SK-N-MC (cell line): Measurements from ENCODE around the gene TSPAN15.
"Not testable (repeated sequence)": the region's sequence is repeated elsewhere in the genome, so short reads cannot be mapped to it uniquely, and the experiment has no call there.

Experiments
- DNase-seq: peaks from one replicate; pipeline ENCODE4 v3.0.0-alpha.2; 2011; ENCODE audit warnings: low read depth, low spot score
- H3K27ac ChIP-seq: fragments of 200-600 bp; sonication (generic); 2 replicates; pipeline ENCODE4 v1.5.1; 2016; ENCODE audit warnings: mixed run types
- H3K36me3 ChIP-seq: fragments of 200-600 bp; sonication (generic); 2 replicates; pipeline ENCODE4 v1.6.1; 2017; ENCODE audit warnings: antibody characterized with exemption, low read length, mixed read lengths; ENCODE audit not compliant: insufficient read depth
- H3K4me3 ChIP-seq: fragments of 200-600 bp; sonication (generic); 2 replicates; pipeline ENCODE4 v1.5.1; 2016
- H3K9ac ChIP-seq: fragments of 200-600 bp; sonication (generic); 2 replicates; pipeline ENCODE4 v1.8.0; 2017; ENCODE audit warnings: mixed run types, mixed read lengths; ENCODE audit not compliant: insufficient read length
- H3K9me3 ChIP-seq: fragments of 200-600 bp; sonication (generic); 2 replicates; pipeline ENCODE4 v1.6.1; 2017; ENCODE audit warnings: low read depth, mild to moderate bottlenecking, antibody characterized with exemption, low read length, moderate library complexity, mixed read lengths
- EZH2 ChIP-seq: fragments of 200-600 bp; sonication (generic); IDR thresholded peaks from one replicate; pipeline ENCODE4 v1.6.1; 2017; ENCODE audit warnings: antibody characterized with exemption
- FOXP2 ChIP-seq: optimal IDR thresholded peaks from 2 replicates; pipeline ENCODE3; 2011; ENCODE audit warnings: mild to moderate bottlenecking, moderate library complexity; ENCODE audit not compliant: insufficient read depth; ENCODE audit errors: extremely low read length, control extremely low read depth
- POLR2AphosphoS5 ChIP-seq: IDR thresholded peaks from 2 replicates; pipeline ENCODE4 v1.6.1; 2012; ENCODE audit warnings: mild to moderate bottlenecking, low read depth, low read length, borderline replicate concordance

Gene TSPAN15

DNA sequence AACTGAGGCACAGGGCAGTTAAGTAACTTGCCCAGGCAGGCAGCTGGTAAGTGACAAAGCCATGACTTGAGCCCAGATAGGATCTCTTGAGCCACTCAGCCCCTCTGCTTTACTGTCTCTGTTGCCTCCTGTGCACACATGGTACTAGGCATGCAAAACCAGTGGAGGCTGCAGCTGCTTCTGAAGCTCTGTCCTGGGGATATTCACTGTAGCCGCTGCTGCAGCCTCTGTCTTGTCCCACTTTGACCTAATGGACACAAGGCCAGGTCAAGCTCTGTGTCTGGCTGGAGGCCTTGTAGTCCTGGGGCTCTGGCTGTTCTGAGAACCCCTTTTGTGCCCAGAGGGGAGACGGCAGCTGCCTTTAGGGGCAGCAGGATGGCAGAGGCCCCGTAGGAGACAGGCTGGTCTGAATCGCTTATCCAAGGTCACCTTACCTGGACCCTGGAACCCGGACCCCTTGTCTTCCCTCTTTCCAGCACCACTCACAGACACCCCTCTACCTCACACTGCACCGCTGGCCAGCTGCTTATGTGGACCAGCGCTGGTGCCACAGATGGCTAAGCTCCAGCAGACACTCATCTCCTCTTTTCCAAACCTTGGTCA is 57.6 kb downstream of the TSPAN15 start:
- no peak overlapping the region for H3K27ac ChIP-seq
- H3K4me3 ChIP-seq = no peak overlapping the region
- TF ChIP-seq EZH2 = no peak
- TF ChIP-seq POLR2AphosphoS5 = no peak
- TF ChIP-seq FOXP2 = no peak
- H3K9me3 ChIP-seq = no peaks in the 10 kb centered on the region
- H3K36me3 ChIP-seq = no peaks in the 10 kb centered on the region
- DNase-seq = no peak
- H3K9ac ChIP-seq = no peak overlapping the region

GRCh38 chr10:69512901-69513300 is 61.6 kb downstream of the TSPAN15 start:
- no peak for DNase-seq
- no peaks in the 10 kb centered on the region for H3K36me3 ChIP-seq
- H3K4me3 ChIP-seq = no peak overlapping the region
- H3K9ac ChIP-seq = no peak overlapping the region
- H3K27ac ChIP-seq = no peak overlapping the region
- TF ChIP-seq FOXP2 = no peak
- TF ChIP-seq EZH2 = no peak
- no peak for TF ChIP-seq POLR2AphosphoS5
- H3K9me3 ChIP-seq = no peaks in the 10 kb centered on the region

GRCh38 chr10:69513617-69514016 is 62.4 kb downstream of the TSPAN15 start:
- no peak for TF ChIP-seq POLR2AphosphoS5
- no peak for TF ChIP-seq FOXP2
- TF ChIP-seq EZH2 = no peak
- H3K36me3 ChIP-seq = no peaks in the 10 kb centered on the region
- no peak overlapping the region for H3K9ac ChIP-seq
- H3K27ac ChIP-seq = no peak overlapping the region
- DNase-seq = no peak
- no peak overlapping the region for H3K4me3 ChIP-seq
- H3K9me3 ChIP-seq = no peaks in the 10 kb centered on the region

- Histone ChIP-seq H3K9me3 (no peaks in the 10 kb centered on the region), H3K36me3 (no peaks in the 10 kb centered on the region), H3K9ac (no peak overlapping the region), H3K27ac (no peak overlapping the region), H3K4me3 (no peak overlapping the region)
- no peak for DNase-seq
- TF ChIP-seq POLR2AphosphoS5 = no peak
- TF ChIP-seq EZH2 = no peak
- no peak for TF ChIP-seq FOXP2
Observed at GRCh38 chr10:69515699-69516259, 64.5 kb downstream of the TSPAN15 start.

GRCh38 chr10:69516316-69516715 is 65.1 kb downstream of the TSPAN15 start:
- TF ChIP-seq POLR2AphosphoS5 = no peak
- TF ChIP-seq FOXP2 = no peak
- no peak for TF ChIP-seq EZH2
- no peaks in the 10 kb centered on the region for H3K9me3 ChIP-seq
- no peak overlapping the region for H3K9ac ChIP-seq
- H3K27ac ChIP-seq = no peak overlapping the region
- DNase-seq = no peak
- H3K4me3 ChIP-seq = no peak overlapping the region
- H3K36me3 ChIP-seq = no peaks in the 10 kb centered on the region

DNA sequence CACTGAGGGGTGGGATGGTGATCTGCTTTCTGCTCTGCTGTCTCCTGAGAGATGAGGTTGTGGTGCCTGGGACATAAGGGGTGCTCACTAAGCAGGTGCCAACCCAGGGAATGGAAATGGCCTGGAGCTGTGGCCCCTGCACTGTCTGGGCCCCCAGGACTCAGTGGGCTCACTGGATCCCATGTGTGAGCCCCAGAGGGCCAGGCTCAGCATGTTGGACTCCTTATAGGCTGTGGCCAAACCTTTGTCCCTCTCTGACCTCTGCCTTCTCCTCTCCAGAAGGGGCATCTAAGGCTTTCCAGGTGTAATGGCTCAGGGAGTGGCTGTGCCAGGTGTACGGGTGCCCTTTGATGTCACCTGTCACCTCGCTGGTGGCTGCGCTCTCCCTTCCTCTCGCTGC is 65.5 kb downstream of the TSPAN15 start:
- no peak for TF ChIP-seq POLR2AphosphoS5
- no peak for TF ChIP-seq EZH2
- TF ChIP-seq FOXP2 = no peak
- no peak overlapping the region for H3K9ac ChIP-seq
- no peaks in the 10 kb centered on the region for H3K9me3 ChIP-seq
- no peaks in the 10 kb centered on the region for H3K36me3 ChIP-seq
- DNase-seq = no peak
- no peak overlapping the region for H3K4me3 ChIP-seq
- no peak overlapping the region for H3K27ac ChIP-seq

- no peak overlapping the region for H3K4me3 ChIP-seq
- no peak for DNase-seq
- TF ChIP-seq POLR2AphosphoS5 (no peak), EZH2 (no peak), FOXP2 (no peak)
Observed at GRCh38 chr10:69517271-69517848, 66.1 kb downstream of the TSPAN15 start.

DNA sequence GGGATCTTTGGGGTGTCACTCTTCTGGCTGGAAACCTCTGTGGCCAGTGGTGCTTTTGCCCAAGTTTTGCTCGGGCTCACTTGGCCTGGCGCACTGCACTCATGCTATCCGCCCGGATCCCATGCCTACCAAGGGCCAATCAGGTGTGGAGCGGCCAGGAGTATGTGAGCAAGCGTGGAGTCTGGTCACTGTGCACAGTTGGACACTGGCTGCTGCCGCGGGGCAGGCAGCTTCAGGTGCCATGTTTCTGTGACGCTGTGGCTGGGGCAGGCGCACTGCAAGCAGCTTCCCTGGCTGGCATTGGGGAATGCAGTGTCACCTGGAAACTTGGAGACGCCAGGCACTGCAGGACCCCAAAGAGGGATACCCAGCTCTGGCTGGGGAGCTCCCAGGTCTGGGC is 76.7 kb downstream of the TSPAN15 start:
- DNase-seq = no peak
- Histone ChIP-seq H3K4me3 (no peak overlapping the region), H3K36me3 (no peaks in the 10 kb centered on the region), H3K9ac (no peak overlapping the region), H3K9me3 (no peaks in the 10 kb centered on the region), H3K27ac (no peak overlapping the region)
- TF ChIP-seq FOXP2 (no peak), POLR2AphosphoS5 (no peak)

More at GRCh38 chr10:69517271-69517848, 66.1 kb downstream of the TSPAN15 start:
- no peaks in the 10 kb centered on the region for H3K36me3 ChIP-seq
- H3K9me3 ChIP-seq = no peaks in the 10 kb centered on the region
- H3K9ac ChIP-seq = no peak overlapping the region
- no peak overlapping the region for H3K27ac ChIP-seq

DNA sequence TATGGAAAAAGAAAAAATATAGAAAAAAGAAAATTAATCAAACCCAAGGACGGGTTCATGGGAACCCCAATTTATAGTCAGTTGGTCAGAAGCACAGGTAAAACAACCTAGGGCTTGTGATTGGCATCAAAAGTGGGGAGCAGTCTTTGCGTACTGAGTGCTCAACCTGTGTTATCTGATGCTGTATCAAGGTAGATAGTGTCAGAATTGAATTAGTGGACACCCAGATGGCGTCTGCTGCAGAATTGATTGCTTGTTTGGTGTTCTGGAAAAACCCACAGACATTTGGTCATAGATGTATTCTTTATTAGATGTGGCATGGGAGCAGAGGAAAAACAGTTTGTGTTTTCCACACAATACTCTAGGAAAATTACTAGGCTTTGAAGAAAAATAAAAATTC is 82.4 kb downstream of the TSPAN15 start:
- Histone ChIP-seq H3K9me3 (no peaks in the 10 kb centered on the region), H3K4me3 (no peak overlapping the region), H3K27ac (no peak overlapping the region), H3K36me3 (no peaks in the 10 kb centered on the region), H3K9ac (no peak overlapping the region)
- TF ChIP-seq POLR2AphosphoS5 (no peak), EZH2 (no peak), FOXP2 (no peak)
- DNase-seq = no peak

- not testable (repeated sequence) for H3K4me3 ChIP-seq, H3K9me3 ChIP-seq
Observed at GRCh38 chr10:69536521-69536920, 85.3 kb downstream of the TSPAN15 start.

More at GRCh38 chr10:69536521-69536920, 85.3 kb downstream of the TSPAN15 start:
- H3K9ac ChIP-seq, DNase-seq, H3K36me3 ChIP-seq, H3K27ac ChIP-seq: not testable (repeated sequence)
